H1 (cell line): Measurements from ENCODE around the gene SPANXN4. TPM values are rescaled to one million over a fixed set of nuclear protein-coding genes. Genes with fewer than 3 reads are reported as not detected.

Experiments
- CTCF ChIA-PET: fragments of 300-600 bp; sonication (Branson Sonifier 250); formaldehyde crosslinking; loops from one replicate; lab custom pipeline; 2021; ENCODE audit not compliant: partially characterized antibody; lab: Charles Lee
- POLR2A ChIA-PET: fragments of 300-600 bp; sonication (Branson Sonifier 250); formaldehyde crosslinking; loops from one replicate; lab custom pipeline; 2021; ENCODE audit warnings: inconsistent platforms; ENCODE audit not compliant: partially characterized antibody; lab: Charles Lee
- DNase-seq, 2 experiments: peaks; one replicate each; pipeline versions ENCODE4 v3.0.0 to v3.0.0-alpha.2; 2010 to 2022; ENCODE audit warnings: low spot score in 2 of 2, low read depth in 1 of 2, mixed read lengths in 1 of 2
- FAIRE-seq: peaks from 2 replicates; lab custom pipeline; 2011; peaks lifted over from hg19 to GRCh38; lab: Jason Lieb, UNC
- H2AFZ ChIP-seq: 2 replicates; pipeline ENCODE4 v1.8.1; 2012; ENCODE audit warnings: low read length, inconsistent platforms
- H2AK5ac ChIP-seq: 2 replicates; pipeline ENCODE4 v1.6.1; 2013; ENCODE audit warnings: low read depth, low read length
- H2BK120ac ChIP-seq: replicated peaks from 2 replicates; pipeline ENCODE3; 2013; ENCODE audit warnings: low read depth, low read length, inconsistent platforms
- H2BK12ac ChIP-seq: 2 replicates; pipeline ENCODE4 v1.6.1; 2013; ENCODE audit warnings: low read depth, low read length
- H2BK15ac ChIP-seq: 2 replicates; pipeline ENCODE4 v1.6.1; 2013; ENCODE audit warnings: low read length
- H2BK20ac ChIP-seq: 2 replicates; pipeline ENCODE4 v1.6.1; 2013; ENCODE audit warnings: low read length
- H2BK5ac ChIP-seq: 2 replicates; pipeline ENCODE4 v1.6.1; 2013; ENCODE audit warnings: low read depth, low read length
- H3K14ac ChIP-seq: 2 replicates; pipeline ENCODE4 v1.6.1; 2013; ENCODE audit warnings: inconsistent platforms; ENCODE audit not compliant: insufficient read length
- H3K18ac ChIP-seq: 2 replicates; pipeline ENCODE4 v1.6.1; 2013; ENCODE audit warnings: low read length; ENCODE audit errors: extremely low read depth
- H3K23ac ChIP-seq: 2 replicates; pipeline ENCODE4 v1.6.1; 2013; ENCODE audit warnings: inconsistent platforms; ENCODE audit not compliant: insufficient read length
- H3K23me2 ChIP-seq: 2 replicates; pipeline ENCODE4 v1.6.1; 2013; ENCODE audit warnings: low read depth, low read length
- H3K27ac ChIP-seq: 2 replicates; pipeline ENCODE4 v1.6.1; 2011; ENCODE audit warnings: low read depth, low read length, inconsistent platforms
- H3K27me3 ChIP-seq, 4 experiments: replicated peaks in 1 of 4; 1 replicate in 1 of 4; 2 replicates in 3 of 4; pipeline versions ENCODE4 v1.6.1 to v1.8.1; 2011 to 2013; ENCODE audit warnings: low read length in 3 of 4, mild to moderate bottlenecking in 3 of 4, inconsistent platforms in 2 of 4, mixed read lengths in 2 of 4, moderate library complexity in 1 of 4; ENCODE audit not compliant: control insufficient read depth in 3 of 4, insufficient read depth in 3 of 4; ENCODE audit errors: extremely low read depth in 1 of 4
- H3K36me3 ChIP-seq, 4 experiments: 2 replicates each; pipeline versions ENCODE4 v1.6.1 to v1.8.1; 2011 to 2013; ENCODE audit warnings: mild to moderate bottlenecking in 4 of 4, low read length in 3 of 4, moderate library complexity in 2 of 4, control low read depth in 1 of 4, inconsistent platforms in 1 of 4; ENCODE audit not compliant: insufficient read depth in 4 of 4, control insufficient read depth in 2 of 4
- H3K4ac ChIP-seq: replicated peaks from 2 replicates; pipeline ENCODE3; 2013; ENCODE audit warnings: low read length, low read depth, mixed read lengths, inconsistent platforms; ENCODE audit not compliant: insufficient read length
- H3K4me1 ChIP-seq, 4 experiments: replicated peaks in 1 of 4; 1 replicate in 1 of 4; 2 replicates in 3 of 4; pipeline versions ENCODE4 v1.6.1 to v1.8.1; 2011 to 2013; ENCODE audit warnings: low read length in 3 of 4, inconsistent platforms in 2 of 4, mixed read lengths in 1 of 4; ENCODE audit not compliant: insufficient read depth in 4 of 4, control insufficient read depth in 3 of 4
- H3K4me2 ChIP-seq, 2 experiments: 2 replicates each; pipeline versions ENCODE4 v1.6.1 to v1.8.1; 2011 to 2013; ENCODE audit warnings: low read depth in 2 of 2, low read length in 2 of 2, control low read depth in 1 of 2, inconsistent platforms in 1 of 2, mild to moderate bottlenecking in 1 of 2; ENCODE audit not compliant: insufficient read depth in 1 of 2
- H3K4me3 ChIP-seq, 4 experiments: fragments of 200-600, 300-600 bp in 1 of 4; sonication (generic), shearing (Covaris generic), sonication (Bioruptor Twin) in 1 of 4; 2 replicates each; pipeline versions ENCODE4 v1.5.1 to v1.8.1; 2011 to 2016; ENCODE audit warnings: low read length in 4 of 4, low read depth in 3 of 4, control low read depth in 2 of 4, inconsistent platforms in 2 of 4, mild to moderate bottlenecking in 2 of 4, mixed read lengths in 1 of 4, moderate library complexity in 1 of 4; ENCODE audit not compliant: insufficient read depth in 2 of 4; ENCODE audit errors: extremely low read depth in 1 of 4
- H3K56ac ChIP-seq: replicated peaks from 2 replicates; pipeline ENCODE3; 2013; ENCODE audit warnings: low read depth, mild to moderate bottlenecking, mixed read lengths, low read length, inconsistent platforms; ENCODE audit not compliant: insufficient read length
- H3K79me1 ChIP-seq: 2 replicates; pipeline ENCODE4 v1.6.1; 2013; ENCODE audit warnings: low read depth, low read length, control low read depth
- H3K79me2 ChIP-seq, 2 experiments: 2 replicates each; pipeline versions ENCODE4 v1.6.1 to v1.8.1; 2012 to 2013; ENCODE audit warnings: low read length in 2 of 2, mild to moderate bottlenecking in 2 of 2, inconsistent platforms in 1 of 2; ENCODE audit not compliant: insufficient read depth in 2 of 2, control insufficient read depth in 1 of 2
- H3K9ac ChIP-seq, 4 experiments: replicated peaks in 1 of 4; 1 replicate in 1 of 4; 2 replicates in 3 of 4; pipeline versions ENCODE4 v1.6.1 to v1.8.1; 2011 to 2013; ENCODE audit warnings: low read depth in 3 of 4, low read length in 3 of 4, control low read depth in 2 of 4, mild to moderate bottlenecking in 2 of 4, moderate library complexity in 2 of 4, inconsistent platforms in 1 of 4; ENCODE audit errors: extremely low read depth in 1 of 4
- H3K9me3 ChIP-seq, 2 experiments: 2 replicates each; pipeline versions ENCODE4 v1.6.1 to v1.8.1; 2012 to 2013; ENCODE audit warnings: mild to moderate bottlenecking in 2 of 2, moderate library complexity in 2 of 2, control low read depth in 1 of 2, inconsistent platforms in 1 of 2, low read depth in 1 of 2, low read length in 1 of 2, mixed read lengths in 1 of 2; ENCODE audit not compliant: insufficient read depth in 2 of 2
- H4K20me1 ChIP-seq, 2 experiments: replicated peaks in 1 of 2; 2 replicates each; pipeline versions ENCODE3 to v1.8.1; 2011 to 2013; ENCODE audit warnings: inconsistent platforms in 2 of 2, low read length in 2 of 2, mild to moderate bottlenecking in 1 of 2; ENCODE audit not compliant: insufficient read depth in 2 of 2, control insufficient read depth in 1 of 2
- H4K5ac ChIP-seq: 2 replicates; pipeline ENCODE4 v1.6.1; 2013; ENCODE audit warnings: low read length, low read depth, mixed read lengths, inconsistent platforms; ENCODE audit not compliant: insufficient read length
- H4K8ac ChIP-seq: 2 replicates; pipeline ENCODE4 v1.8.0; 2013; ENCODE audit warnings: mild to moderate bottlenecking, moderate library complexity, low read length, inconsistent platforms; ENCODE audit not compliant: insufficient read depth; ENCODE audit errors: extremely low read depth
- H4K91ac ChIP-seq: replicated peaks from 2 replicates; pipeline ENCODE3; 2013; ENCODE audit warnings: low read length, mixed read lengths, inconsistent platforms; ENCODE audit not compliant: insufficient read length
- NRF1 ChIP-seq: IDR thresholded peaks from 2 replicates; pipeline ENCODE4 v1.6.1; 2011; ENCODE audit warnings: mild to moderate bottlenecking, low read depth, low read length, improper control_type of control experiment
- SP1 ChIP-seq: IDR thresholded peaks from 2 replicates; pipeline ENCODE4 v1.6.1; 2011; ENCODE audit warnings: low read depth, low read length
- WGBS, 2 experiments: shearing (Covaris generic) in 1 of 2; methylation state at CpG; one replicate each; pipeline versions ENCODE4 v1.1.6 to v1.1.7; 2013 to 2015; ENCODE audit warnings: low lambda C conversion rate in 2 of 2, mixed read lengths in 2 of 2, inconsistent platforms in 1 of 2, low coverage in 1 of 2, missing lambda C conversion rate in 1 of 2; ENCODE audit not compliant: insufficient replicate concordance in 2 of 2, insufficient coverage in 1 of 2, insufficient read length in 1 of 2; ENCODE audit errors: extremely low coverage in 1 of 2, missing lambda C conversion rate in 1 of 2; 5-methylcytosine and 5-hydroxymethylcytosine counted together
- polyA plus RNA-seq, 7 experiments: library from polyadenylated mRNA; depleted of rRNA in 3 of 7; stranded (reverse) in 5 of 7; unstranded in 2 of 7; fragments of >200 nt in 5 of 7; fragments of 200-250 nt in 2 of 7; gene quantifications; 1 replicate in 5 of 7; 2 replicates in 1 of 7; 4 replicates in 1 of 7; pipeline versions ENCODE4 v1.2.1 to v1.2.3, GENCODE V29; 2011 to 2013; ENCODE audit warnings: missing spikeins in 2 of 7, mixed read lengths in 2 of 7
- total RNA-seq: library from RNA; stranded (reverse); fragmentation: NEBNext Ultra II Directional; extraction: Animal tissue kit (Norgen Biotek cat#: 25700); gene quantifications from 2 replicates; pipeline ENCODE4 v1.2.1, GENCODE V29; 2021

SPANXN4 gene
- total and polyA plus RNA-seq, 2 of the 8 experiments (the other 6 are each of a cell fraction or from before 2014, with no cell fraction given) = not detected

- no peak overlapping the region for H3K23ac ChIP-seq
- POLR2A ChIA-PET = no interaction called here
- H3K79me2 ChIP-seq = no peaks in the 10 kb centered on the region
- H3K56ac ChIP-seq = no peak overlapping the region
- no peak overlapping the region for H2BK15ac ChIP-seq
- no peaks in the 10 kb centered on the region for H3K23me2 ChIP-seq
- CTCF ChIA-PET = no interaction called here
- H3K14ac ChIP-seq = no peak overlapping the region
- no peak overlapping the region for H2AK5ac ChIP-seq
- H3K4me2 ChIP-seq = no peak overlapping the region
- no peaks in the 10 kb centered on the region for H3K4me1 ChIP-seq
- no peak overlapping the region for H2BK5ac ChIP-seq
- H3K9me3 ChIP-seq = no peaks in the 10 kb centered on the region
- FAIRE-seq (no peak), DNase-seq (no peak)
- H3K18ac ChIP-seq = no peak overlapping the region
- no peaks in the 10 kb centered on the region for H3K27me3 ChIP-seq
- H4K91ac ChIP-seq = no peak overlapping the region
- no peaks in the 10 kb centered on the region for H3K79me1 ChIP-seq
- H4K5ac ChIP-seq = no peak overlapping the region
- no peak overlapping the region for H2BK12ac ChIP-seq
- no peak overlapping the region for H3K4me3 ChIP-seq
- no peak overlapping the region for H2BK20ac ChIP-seq
- WGBS, 2 experiments = 90% methylated on average over 6 of the region's 6 CpGs; no CpG with 5 or more reads in 1 of the 2 experiments
- no peak overlapping the region for H4K8ac ChIP-seq
- H3K27ac ChIP-seq = no peak overlapping the region
- no peaks in the 10 kb centered on the region for H4K20me1 ChIP-seq
- H3K36me3 ChIP-seq = no peaks in the 10 kb centered on the region
- H2AFZ ChIP-seq = no peak overlapping the region
- H3K9ac ChIP-seq = no peak overlapping the region
- H3K4ac ChIP-seq = no peak overlapping the region
- H2BK120ac ChIP-seq = no peak overlapping the region
- TF ChIP-seq SP1 (no peak), NRF1 (no peak)
Measured at GRCh38 chrX:143027275-143027674, 1.5 kb downstream of the SPANXN4 start.
